GM19452 (cell line): Measurements from ENCODE around the gene PET100.
A peak's percentile ranks its signal among the peaks of the same experiment; 100 is the strongest.

Experiments
- ATAC-seq: cut with Tn5 transposase; IDR thresholded peaks from one replicate; pipeline ENCODE4 v1.9.1; 2021; ENCODE audit not compliant: unreplicated experiment

Gene PET100

DNA sequence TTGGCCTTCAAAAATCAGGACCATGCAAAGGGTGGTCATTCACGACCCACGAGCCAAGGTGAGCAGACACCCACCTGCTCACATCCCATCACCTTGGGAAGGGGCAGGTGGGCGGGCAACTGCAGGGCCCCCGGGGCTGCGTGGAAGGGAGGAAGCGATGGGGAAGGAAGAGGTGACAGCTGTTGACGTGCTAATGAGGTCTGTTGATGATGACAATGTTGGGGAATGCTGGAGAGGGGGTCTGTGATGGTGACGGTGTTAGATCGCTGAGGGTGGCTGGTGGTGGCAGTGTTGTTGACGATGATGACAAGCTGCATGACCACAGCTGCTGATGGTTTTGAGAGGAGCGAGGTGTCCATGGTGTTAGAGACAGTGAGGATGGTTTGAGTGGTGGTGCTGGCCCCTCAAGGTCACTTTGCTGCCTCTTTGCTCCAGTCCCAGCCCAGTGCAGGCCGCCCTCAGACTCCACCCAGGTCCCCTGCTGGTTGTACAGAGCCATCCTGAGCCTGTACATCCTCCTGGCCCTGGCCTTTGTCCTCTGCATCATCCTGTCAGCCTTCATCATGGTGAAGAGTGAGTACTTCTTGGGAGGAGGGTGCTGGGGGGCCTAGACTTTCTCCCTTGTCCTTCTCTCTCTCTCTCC, 48.2 kb downstream of the PET100 start:
- ATAC-seq, result no peak

DNA sequence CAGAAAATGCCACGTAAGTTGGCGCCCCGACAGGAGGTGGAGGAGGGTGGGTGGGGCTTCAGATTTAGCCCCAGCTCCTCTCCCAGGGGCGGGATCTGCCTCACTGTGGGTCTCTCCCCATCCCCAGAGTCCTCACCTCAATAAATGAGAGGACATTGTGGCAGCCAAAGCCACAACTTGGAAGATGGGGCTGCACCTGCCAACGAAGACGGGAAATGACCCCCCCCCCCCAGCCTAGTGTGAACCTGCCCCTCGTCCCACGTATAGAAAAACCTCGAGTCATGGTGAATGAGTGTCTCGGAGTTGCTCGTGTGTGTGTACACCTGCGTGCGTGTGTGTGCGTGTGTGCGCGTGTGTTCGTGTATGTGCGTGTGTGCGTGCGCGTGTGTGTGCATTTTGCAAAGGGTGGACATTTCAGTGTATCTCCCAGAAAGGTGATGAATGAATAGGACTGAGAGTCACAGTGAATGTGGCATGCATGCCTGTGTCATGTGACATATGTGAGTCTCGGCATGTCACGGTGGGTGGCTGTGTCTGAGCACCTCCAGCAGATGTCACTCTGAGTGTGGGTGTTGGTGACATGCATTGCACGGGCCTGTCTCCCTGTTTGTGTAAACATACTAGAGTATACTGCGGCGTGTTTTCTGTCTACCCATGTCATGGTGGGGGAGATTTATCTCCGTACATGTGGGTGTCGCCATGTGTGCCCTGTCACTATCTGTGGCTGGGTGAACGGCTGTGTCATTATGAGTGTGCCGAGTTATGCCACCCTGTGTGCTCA, 49.6 kb downstream of the PET100 start:
- ATAC-seq, result no peak

DNA sequence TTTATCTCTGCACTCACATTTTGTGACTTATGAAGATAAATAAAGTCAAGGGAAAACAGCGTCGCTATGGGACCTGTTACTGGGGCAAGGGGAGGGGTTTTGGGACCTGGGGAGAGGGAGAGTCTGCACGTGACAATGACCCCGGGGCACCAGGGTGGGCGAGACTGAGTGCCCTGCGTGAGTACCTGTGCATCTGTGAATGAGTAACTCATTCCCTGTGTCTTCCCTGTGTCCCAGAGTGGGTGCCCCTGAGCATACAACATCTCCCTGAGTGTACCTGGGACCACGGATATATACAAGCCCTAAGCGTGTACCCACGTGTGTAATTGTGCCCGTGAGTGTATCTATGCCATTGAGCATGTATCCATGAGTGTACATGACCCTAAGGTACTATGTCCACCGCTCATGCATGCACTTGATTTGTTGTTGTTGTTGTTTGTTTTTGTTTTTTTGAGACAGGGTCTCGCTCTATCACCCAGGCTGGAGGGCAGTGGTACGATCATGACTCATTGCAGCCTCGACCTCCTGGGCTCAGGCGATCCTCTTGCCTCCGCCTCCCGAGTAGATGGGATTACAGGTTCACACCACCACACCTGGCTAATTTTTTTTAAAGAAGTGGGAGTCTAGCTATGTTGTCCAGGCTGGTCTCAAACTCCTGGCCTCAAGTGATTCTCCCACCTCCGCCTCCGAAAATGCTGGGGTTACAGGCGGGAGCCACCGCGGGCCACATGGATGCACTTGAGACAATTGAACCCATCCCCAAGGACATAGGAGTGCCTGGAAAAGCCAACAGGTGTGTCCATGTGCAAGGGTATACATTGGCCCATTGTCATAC, 50.4 kb downstream of the PET100 start:
- no peak for ATAC-seq

DNA sequence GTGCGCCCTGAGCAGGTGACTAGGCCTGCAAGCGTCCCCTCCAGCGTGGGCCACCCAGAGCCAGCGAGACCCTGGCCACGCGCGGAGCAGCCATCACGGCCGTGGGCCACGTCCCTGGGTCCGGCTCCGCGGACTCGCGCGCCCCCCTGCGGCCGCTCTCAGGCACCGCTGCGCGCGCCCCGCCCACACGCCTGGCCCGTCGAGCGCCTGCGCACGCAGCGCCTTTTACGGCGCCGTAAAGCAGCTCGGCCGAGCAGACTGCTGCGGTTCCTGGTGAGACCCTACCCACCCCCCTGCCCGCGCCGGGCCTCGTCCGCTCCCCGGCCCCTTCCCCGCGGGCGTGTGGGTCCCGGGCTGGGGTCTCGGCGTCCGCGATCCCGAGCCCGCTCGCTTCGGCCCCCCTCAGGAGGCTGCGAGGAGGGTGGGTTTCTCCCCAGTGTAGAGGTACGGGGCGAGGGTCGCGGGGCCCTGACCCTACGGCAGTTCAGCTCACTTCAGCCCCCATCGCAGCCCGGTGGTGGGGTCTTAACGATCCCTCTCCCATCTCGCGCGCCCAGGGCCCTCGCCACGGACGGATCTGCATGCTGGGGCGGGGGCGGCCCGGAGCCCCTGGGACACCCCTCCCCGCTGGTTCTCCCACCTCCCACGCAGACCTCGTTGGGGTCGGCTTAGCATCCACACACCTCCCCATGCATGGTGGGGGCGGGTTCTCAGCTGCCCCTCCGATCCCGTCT, 51.2 kb downstream of the PET100 start, which contains the start of gene TRAPPC5:
Gene TRAPPC5 (plus strand): TSS at position 228 of the 734 bp plus-strand sequence. CDS start 1,421 bp downstream, outside the sequence.
- peak; percentile 48 for ATAC-seq
